Measurements from ENCODE around the gene FGF12.

FGF12 gene

GRCh38 chr3:192302721-192303120, 424.6 kb downstream of the FGF12 start:
- no peaks in the 10 kb centered on the region for H3K9me3 ChIP-seq (ENCODE audit: insufficient read depth, low read length)
- H4K20me1 ChIP-seq (ENCODE audit: insufficient read depth, low read length): no peaks in the 10 kb centered on the region
- no peak overlapping the region for H3K9ac ChIP-seq (ENCODE audit: low read length)
- TF ChIP-seq, protein P1, sequence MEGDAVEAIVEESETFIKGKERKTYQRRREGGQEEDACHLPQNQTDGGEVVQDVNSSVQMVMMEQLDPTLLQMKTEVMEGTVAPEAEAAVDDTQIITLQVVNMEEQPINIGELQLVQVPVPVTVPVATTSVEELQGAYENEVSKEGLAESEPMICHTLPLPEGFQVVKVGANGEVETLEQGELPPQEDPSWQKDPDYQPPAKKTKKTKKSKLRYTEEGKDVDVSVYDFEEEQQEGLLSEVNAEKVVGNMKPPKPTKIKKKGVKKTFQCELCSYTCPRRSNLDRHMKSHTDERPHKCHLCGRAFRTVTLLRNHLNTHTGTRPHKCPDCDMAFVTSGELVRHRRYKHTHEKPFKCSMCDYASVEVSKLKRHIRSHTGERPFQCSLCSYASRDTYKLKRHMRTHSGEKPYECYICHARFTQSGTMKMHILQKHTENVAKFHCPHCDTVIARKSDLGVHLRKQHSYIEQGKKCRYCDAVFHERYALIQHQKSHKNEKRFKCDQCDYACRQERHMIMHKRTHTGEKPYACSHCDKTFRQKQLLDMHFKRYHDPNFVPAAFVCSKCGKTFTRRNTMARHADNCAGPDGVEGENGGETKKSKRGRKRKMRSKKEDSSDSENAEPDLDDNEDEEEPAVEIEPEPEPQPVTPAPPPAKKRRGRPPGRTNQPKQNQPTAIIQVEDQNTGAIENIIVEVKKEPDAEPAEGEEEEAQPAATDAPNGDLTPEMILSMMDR (IDR thresholded peaks at IDR 0.05; ENCODE audit: low read depth, low read length): no peak
- TF ChIP-seq EZH2phosphoT487 (IDR thresholded peaks at IDR 0.05; ENCODE audit: low read depth): no peak
- H3K79me2 ChIP-seq (ENCODE audit: low read length): no peaks in the 10 kb centered on the region
- H3K4me1 ChIP-seq (ENCODE audit: low read length): no peaks in the 10 kb centered on the region
- no peaks in the 10 kb centered on the region for H3K27me3 ChIP-seq (ENCODE audit: low read depth, low read length)
- H2AFZ ChIP-seq (ENCODE audit: low read depth, low read length): no peak overlapping the region
- no peak overlapping the region for H3K27ac ChIP-seq (ENCODE audit: low read length)
- no peak overlapping the region for H3K4me3 ChIP-seq (ENCODE audit: low read length)
- H3K4me2 ChIP-seq (ENCODE audit: low read length): no peak overlapping the region
- H3K36me3 ChIP-seq (replicated peaks; ENCODE audit: low read depth, low read length): no peaks in the 10 kb centered on the region

DNA sequence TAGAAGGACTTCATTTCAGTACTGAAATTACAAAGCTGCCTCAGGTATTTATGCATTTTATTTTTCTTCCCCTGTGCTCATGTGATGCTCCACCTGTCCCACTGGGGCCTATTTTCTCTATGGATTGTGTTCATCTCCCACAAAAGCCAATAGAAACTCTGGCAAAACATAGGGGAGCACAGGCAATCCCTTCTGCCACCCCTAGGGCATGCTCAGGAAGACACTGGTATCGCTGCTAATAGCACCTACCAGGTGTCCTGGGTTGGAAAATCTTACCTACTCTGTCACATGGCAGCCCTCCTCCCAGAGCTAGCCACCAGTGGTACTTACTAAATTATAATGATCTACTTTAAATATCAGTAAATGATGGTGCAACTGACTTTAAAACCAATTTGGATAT, 427.4 kb downstream of the FGF12 start:
- H3K4me2 ChIP-seq (ENCODE audit: low read length): no peak overlapping the region
- TF ChIP-seq, protein P1 (IDR thresholded peaks at IDR 0.05; ENCODE audit: low read depth, low read length): no peak
- no peak for TF ChIP-seq EZH2phosphoT487 (IDR thresholded peaks at IDR 0.05; ENCODE audit: low read depth)
- H3K4me1 ChIP-seq (ENCODE audit: low read length): no peaks in the 10 kb centered on the region

DNA sequence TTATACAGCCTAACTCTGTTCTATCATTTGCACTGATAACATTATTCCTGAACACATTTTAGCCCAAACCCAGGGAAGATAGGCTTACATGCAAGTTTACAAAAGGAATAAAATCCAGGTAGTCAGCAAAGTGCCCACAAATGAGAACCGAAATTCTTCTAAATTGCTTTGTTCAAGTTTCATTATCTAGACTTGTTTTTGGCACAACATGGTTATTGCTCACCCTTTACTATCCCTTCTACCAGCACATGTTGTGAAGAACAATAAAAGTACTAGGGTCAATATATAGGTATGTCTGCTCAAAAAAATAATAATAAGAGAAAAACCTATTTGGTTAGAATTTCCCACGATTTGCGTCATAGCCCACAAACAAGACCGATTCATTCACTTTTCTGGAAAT, 430.5 kb downstream of the FGF12 start:
- H3K9ac ChIP-seq (ENCODE audit: low read length): no peak overlapping the region
- H3K4me3 ChIP-seq (ENCODE audit: low read length): no peak overlapping the region
- no peaks in the 10 kb centered on the region for H3K27me3 ChIP-seq (ENCODE audit: low read depth, low read length)
- no peak overlapping the region for H2AFZ ChIP-seq (ENCODE audit: low read depth, low read length)
- no peaks in the 10 kb centered on the region for H3K79me2 ChIP-seq (ENCODE audit: low read length)
- no peaks in the 10 kb centered on the region for H4K20me1 ChIP-seq (ENCODE audit: insufficient read depth, low read length)
- no peak for TF ChIP-seq EZH2phosphoT487 (IDR thresholded peaks at IDR 0.05; ENCODE audit: low read depth)
- TF ChIP-seq, protein P1 (IDR thresholded peaks at IDR 0.05; ENCODE audit: low read depth, low read length): no peak
- no peaks in the 10 kb centered on the region for H3K36me3 ChIP-seq (replicated peaks; ENCODE audit: low read depth, low read length)
- H3K4me2 ChIP-seq (ENCODE audit: low read length): no peak overlapping the region
- H3K4me1 ChIP-seq (ENCODE audit: low read length): no peaks in the 10 kb centered on the region
- no peak overlapping the region for H3K27ac ChIP-seq (ENCODE audit: low read length)
- H3K9me3 ChIP-seq (ENCODE audit: insufficient read depth, low read length): no peaks in the 10 kb centered on the region

More for the DNA sequence above, 427.4 kb downstream of the FGF12 start:
- Histone ChIP-seq H3K9ac (ENCODE audit: low read length) (no peak overlapping the region), H2AFZ (ENCODE audit: low read depth, low read length) (no peak overlapping the region), H3K27ac (ENCODE audit: low read length) (no peak overlapping the region), H3K4me3 (ENCODE audit: low read length) (no peak overlapping the region), H3K27me3 (ENCODE audit: low read depth, low read length) (no peaks in the 10 kb centered on the region), H3K9me3 (ENCODE audit: insufficient read depth, low read length) (no peaks in the 10 kb centered on the region), H3K79me2 (ENCODE audit: low read length) (no peaks in the 10 kb centered on the region), H4K20me1 (ENCODE audit: insufficient read depth, low read length) (no peaks in the 10 kb centered on the region), H3K36me3 (replicated peaks; ENCODE audit: low read depth, low read length) (no peaks in the 10 kb centered on the region)

DNA sequence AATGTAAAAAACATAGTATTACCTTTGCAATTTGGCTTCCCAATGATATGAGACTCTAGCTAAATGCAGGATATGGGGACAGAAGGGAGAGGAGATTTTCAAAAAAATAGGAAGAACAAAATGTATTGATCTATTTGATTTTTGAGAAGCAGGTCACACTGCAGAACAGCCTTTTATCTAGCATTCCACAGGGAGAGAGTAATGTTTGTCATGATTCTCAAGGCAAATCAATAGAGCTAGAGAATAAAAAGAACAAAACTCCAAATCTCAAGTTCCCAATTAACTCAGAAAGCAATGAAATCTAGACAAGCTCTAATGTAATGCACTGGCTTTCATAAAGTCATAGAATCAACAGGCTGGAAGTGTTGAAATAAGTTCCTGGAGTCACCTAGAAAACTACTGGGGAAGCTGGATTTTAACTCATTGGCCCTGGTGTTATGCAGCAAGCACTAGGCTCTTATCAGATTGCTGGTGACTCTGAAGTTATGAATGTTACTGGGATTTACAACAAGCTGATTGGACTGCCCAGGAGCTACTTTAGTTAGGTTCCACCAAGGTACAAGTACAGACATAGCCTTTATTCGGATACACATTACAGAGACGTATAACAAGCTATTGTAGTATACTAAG, 442.8 kb downstream of the FGF12 start:
- Histone ChIP-seq H3K9ac (ENCODE audit: low read length) (no peak overlapping the region), H2AFZ (ENCODE audit: low read depth, low read length) (no peak overlapping the region), H3K4me2 (ENCODE audit: low read length) (no peak overlapping the region), H3K9me3 (ENCODE audit: insufficient read depth, low read length) (no peaks in the 10 kb centered on the region), H3K36me3 (replicated peaks; ENCODE audit: low read depth, low read length) (no peaks in the 10 kb centered on the region), H3K27me3 (ENCODE audit: low read depth, low read length) (no peaks in the 10 kb centered on the region), H3K4me3 (ENCODE audit: low read length) (no peak overlapping the region), H3K4me1 (ENCODE audit: low read length) (no peaks in the 10 kb centered on the region), H3K27ac (ENCODE audit: low read length) (no peak overlapping the region), H4K20me1 (ENCODE audit: insufficient read depth, low read length) (no peaks in the 10 kb centered on the region), H3K79me2 (ENCODE audit: low read length) (no peaks in the 10 kb centered on the region)
- TF ChIP-seq EZH2phosphoT487 (IDR thresholded peaks at IDR 0.05; ENCODE audit: low read depth): no peak
- TF ChIP-seq, protein P1 (IDR thresholded peaks at IDR 0.05; ENCODE audit: low read depth, low read length): no peak

Data from OCI-LY3 (cell line).